Stimulated activated CD8-positive, alpha-beta memory T cell treated with anti-CD3 and anti-CD28 coated beads, Interleukin-4, amount 100 ng/mL, for 1 hour (primary cell): ENCODE results near the gene PLXNA2.

Source experiments
- DNase-seq, 2 donors: peaks; one replicate each; pipeline ENCODE4 v3.0.0-alpha.2; 2020; ENCODE audit warnings: low read depth in 2 of 2, low spot score in 1 of 2

Gene PLXNA2

DNA sequence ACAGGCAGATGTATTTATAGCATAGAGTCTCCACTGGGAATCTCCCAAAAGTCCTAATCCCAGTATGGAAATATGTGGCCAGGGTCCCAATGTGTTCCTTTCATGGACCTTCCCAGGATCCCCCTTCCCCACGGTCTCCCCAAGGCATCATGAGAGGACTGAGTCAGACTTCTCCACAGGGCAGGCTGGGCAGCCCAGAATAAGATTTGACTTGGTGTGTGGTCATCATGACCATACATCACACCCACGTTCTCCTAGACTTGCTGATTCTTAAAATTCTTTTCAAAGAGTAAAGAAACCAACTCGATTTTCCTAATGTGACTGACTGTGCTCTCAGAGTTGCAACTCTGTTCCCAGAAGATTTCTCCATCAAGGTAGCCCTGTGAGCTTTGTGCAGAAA, 239.3 kb downstream of the PLXNA2 start:
- DNase-seq = no peak

DNA sequence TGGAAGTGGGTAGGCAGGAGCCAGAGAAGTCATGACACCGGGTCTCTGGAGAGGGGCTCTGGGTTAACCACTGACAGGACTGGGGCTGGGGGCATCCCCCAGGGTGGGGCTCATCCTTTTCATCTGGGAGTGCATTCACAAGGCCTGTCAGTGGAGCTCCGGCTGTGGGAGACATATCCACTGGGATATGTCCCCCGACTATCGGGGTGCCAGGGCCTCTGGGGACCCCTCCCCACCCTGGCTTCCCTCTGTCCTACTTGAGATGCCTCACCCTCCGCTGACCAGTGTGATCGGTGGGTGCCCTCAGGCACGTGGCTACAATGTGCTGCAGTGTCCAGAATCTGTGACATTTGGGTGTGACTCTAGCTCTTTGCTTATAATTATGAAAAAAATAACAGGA, 240.9 kb downstream of the PLXNA2 start:
- no peak for DNase-seq

DNA sequence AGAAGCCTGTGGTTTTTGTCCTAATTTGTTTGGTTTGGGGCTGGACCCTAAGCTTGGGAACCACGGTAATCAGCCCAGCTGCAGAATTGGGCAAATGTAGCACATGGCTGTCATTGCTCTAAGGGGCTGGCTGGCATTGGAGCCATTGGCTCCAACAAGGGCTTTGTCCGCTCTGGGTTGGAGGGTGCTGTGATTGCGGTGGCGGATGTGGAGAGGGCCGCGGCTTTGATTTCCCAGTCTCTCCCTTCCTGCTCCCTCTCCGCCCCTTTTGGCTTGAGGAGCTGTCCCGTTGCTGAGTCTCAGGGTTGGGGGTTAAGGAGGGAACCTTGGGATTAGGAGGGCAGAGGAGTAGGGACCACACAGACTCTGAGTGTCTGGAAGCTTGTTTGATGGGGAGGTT, 241.5 kb downstream of the PLXNA2 start:
- DNase-seq = no peak

DNA sequence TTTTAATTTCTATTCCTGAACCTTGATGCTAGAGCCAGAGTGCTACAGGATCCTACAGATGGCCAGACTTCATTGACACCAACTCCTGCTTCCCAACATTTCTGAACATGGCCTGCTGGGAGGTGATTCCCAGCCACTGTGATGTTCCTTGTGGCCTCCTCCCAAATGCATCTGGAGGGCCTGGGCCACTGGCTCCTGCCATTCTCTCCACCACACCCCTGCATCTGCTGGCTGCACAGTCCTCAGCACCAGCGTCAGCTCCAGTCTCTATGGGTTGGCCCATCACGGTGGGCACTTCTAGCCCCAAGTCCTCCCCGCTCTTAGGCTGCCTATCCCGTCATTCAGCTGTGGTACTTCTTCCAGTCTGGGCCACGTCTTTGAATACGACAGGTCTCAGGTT, 242.1 kb downstream of the PLXNA2 start:
- no peak for DNase-seq

DNA sequence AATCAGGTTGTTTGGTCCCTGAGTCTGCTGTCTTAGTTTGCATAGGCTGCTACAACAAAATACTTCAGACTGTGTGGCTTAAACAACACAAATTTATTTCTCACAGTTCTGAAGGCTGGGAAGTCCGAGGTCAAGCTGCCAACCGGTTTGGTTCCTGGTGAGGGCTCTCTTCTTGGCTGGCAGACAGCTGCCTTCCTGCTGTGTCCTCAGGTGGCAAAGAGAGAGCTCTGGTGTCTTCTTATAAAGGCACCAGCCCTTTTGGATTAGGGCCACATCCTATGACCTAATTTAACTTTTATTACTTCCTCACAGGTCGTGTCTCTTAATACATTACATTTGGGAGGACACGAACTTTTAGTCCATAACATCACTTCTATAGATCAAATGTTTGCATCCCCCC, 243.7 kb downstream of the PLXNA2 start:
- no peak for DNase-seq

DNA sequence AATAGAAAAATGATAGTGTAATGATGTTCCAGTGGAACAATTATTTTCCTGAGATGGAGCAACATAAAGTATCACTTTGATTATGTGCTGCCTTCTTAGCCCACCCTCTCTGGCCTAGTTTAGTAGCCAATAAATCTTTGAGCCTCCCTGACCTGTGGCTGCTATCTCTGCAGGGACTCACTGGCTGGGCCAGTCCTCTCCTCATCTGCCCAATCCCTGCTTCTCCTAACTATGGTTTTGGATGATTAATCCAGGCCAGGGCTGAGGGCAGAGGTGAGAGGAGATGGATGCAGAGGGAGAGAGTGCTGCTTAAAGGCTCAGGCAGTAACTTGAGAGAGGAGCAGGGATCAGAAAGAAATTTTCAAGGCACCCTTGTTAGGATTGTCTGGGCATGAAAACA, 244.2 kb downstream of the PLXNA2 start:
- no peak for DNase-seq

DNA sequence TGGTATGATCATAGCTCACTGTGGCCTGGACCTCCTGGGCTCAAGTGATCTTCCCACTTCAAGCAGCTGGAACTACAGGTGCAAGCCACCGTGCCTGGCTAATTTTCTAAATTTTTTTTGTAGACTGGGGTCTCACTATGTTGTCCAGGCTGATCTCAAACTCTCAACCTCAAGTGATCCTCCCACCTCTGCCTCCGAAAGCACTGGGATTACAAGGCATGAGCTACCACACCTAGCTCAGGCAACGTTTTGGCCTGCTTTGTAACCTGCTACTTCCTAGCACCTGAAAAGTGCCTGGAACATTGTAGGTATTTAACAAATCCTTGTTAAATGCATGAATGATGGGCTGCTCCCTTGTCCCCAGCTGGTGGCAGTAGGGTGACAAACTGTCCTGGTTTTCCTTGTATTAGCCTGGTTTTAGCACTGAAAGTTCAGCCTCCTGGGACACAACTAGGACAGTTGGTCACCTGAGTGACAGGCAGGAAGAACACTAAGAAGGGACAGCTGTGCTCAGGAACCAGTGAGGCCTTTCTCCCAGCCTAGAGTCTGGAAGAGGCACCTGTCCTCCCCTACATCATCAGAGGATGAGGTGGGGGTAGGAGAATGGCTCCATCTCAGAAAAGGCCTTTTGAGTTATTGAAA, 244.8 kb downstream of the PLXNA2 start:
- DNase-seq = no peak

DNA sequence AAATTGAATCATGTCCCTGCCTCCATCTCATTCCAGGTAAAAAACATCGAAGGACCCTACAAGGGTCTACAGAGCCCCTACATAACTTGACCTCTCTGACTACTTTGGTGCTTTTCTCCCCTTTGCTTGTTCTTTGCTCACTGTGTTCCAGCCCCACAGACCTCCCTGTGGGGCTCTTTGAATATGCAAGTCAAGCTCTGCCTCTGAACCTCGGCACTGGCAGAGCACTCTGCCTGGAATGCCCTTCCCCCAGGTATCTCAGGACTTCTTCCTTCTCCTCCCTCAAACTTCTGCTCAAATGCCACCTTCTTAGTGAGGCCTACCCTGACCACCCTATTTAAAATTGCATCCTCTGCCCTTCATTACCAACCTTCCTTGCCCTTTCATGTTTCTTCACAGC, 245.5 kb downstream of the PLXNA2 start:
- no peak for DNase-seq

DNA sequence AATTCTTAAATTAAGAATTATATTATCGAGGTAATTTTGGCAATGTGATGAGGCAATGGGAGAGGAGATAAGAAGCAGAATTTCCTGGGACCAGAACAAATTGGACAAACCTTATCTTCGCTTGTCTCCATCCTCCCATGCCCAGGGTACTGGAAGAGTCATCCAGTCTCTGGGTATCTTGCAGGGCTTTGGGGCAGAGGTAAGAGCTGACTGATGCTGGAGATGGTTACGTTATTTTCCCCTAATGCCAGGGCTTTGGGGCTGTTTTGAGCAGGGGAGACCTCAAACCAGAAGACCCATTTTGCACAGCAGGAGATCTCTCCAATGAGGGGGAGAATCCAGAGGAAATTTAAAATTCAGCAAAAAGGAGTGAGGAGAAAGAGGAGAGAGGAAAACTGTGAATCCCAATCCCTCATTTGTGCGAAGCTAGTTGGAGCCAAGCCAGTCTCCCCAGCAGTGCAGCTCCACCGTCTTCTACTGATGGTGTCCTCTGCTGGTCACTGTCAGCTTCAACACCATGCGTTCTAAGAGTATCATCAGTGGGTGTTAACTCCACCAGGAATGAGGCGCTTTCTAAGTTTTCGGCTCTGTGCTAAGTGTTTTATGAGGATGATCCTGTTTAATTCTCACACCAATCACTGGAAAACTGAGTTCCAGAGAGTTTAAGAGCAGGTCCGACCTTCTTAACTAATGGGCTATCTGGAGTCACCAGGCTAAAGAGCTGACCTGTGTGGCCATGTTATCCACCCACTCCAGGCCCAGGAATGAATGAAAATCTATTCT, 246.5 kb downstream of the PLXNA2 start:
- peak; percentile 14 to 17 for DNase-seq

DNA sequence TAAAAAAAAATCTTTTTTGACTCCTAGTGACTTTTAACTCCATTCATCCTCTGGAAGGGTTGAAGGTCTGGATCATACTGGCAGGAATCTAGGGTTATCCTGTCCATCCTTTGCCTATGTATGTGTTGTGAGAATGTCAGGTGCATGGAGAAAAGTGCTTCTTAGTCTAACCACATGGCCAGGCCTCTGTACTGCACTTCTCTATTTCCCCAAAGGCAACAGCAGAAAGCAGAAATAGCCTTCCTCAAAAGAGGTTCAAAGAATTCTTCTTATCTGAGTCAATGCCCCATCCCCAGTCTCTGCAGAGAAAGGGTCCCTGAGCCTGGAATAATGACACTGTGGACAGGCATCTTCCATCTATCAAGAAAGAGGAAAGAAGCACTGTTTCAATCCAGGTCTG, 247.5 kb downstream of the PLXNA2 start:
- DNase-seq = no peak

DNA sequence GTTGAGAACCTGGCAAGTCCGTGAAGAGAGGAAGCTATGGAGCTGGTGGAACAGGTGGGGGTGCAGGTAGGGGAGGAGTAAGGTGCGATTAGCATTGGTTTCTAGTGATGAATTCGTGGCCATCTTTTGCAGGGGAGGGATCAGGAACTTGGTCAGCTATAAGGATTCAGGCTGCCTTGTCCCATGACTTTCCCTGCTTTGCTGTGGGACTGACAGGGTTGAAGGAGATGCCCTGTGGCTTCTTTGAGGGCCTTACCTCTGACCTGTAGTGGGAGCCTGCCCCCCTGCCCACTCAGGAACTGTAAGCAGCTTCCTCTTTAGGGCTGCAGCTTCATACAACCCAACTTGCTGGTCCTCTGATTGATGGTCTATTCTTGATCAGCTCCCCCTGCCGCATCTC, 248.6 kb downstream of the PLXNA2 start:
- DNase-seq = no peak

DNA sequence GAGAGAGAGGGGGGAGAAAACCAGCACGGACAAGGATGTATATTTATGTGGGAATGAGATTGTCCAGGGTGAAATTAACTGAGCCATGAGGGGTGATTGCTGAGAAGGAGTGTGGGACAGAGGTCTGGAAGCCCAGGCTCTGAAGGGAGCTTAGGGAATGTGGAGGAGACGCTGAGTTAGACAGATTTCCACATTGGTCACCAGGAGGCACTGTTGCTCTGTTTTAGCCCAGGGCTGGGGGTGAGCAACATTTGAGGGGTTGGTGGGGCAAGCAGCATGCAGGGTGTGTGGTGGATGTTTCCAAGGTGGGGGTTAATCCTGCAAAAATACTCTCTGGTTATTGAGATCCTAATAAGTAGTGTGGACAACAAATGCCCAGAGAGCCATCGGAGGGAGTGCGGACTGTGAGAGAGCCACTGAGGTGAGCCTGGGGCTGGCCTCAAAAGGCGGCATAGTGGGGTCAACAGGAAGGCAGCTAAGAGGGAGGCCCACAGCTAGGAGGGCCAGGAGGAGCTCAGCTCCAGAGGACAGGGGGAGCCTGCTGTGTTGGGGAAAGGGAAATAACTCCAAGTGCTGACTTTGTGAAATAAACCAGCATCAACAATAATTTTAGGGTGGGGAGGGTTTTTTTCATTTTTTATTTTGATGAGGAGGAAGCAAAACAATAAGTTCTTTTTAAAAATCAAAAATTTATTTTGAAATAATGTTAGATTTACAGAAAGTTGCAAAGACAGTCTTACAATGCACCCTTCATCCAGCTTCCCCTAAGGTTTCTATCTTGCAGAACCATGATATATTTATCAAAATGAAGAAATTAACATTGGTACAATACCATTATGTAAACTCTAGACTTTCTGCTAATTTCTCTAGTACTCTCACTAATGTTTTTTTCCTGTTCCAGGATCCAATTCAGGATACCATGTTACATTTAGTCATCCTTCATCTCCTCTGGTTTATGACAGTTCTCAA, 250.4 kb downstream of the PLXNA2 start:
- no peak for DNase-seq

DNA sequence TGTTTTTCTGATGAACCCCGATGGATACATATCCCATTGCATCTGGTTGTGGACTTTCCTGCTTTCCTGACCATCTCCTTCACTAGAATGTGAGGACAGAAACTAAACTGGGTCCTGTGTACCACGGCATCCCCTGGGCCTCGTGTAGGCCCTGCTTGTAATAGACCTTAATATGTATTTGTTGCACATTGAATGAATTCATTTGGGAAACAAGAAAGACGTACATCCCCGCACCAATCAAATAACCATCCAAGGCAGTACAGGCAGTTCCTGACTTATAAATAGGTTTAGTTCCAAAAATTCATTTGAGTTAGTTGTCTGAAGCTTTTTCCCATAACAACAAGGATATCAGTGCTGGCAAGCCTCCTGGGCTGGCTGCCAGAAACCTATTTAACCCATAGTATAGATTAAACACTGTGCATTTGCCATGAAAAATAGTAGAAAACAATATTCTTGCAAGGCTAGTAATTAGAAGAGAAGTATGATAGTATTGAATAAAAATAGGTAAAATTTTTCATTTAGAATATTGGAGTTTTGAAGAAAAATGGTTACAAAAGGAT, 251.4 kb downstream of the PLXNA2 start:
- DNase-seq = no peak

DNA sequence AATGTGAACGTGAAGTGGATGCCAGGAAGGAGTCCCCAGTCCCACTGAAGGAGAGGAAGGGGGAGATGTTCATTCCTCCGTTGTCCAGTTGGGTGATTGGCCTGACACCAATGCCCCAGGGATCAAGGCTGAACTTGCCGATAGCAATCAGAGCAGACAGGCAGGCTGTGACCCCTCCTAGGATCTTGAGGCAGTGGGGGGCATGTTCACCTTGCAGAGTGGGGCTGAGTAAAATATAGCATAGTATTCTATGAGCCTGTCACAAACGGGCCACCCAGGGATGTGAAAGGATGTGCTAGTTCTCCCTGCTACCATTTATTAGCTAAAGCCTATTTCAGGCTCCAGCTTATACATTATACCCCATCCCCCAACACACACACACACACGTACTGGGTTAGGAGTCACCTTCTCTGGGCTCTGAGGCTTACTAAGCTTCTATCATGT, 252.6 kb downstream of the PLXNA2 start:
- no peak for DNase-seq

DNA sequence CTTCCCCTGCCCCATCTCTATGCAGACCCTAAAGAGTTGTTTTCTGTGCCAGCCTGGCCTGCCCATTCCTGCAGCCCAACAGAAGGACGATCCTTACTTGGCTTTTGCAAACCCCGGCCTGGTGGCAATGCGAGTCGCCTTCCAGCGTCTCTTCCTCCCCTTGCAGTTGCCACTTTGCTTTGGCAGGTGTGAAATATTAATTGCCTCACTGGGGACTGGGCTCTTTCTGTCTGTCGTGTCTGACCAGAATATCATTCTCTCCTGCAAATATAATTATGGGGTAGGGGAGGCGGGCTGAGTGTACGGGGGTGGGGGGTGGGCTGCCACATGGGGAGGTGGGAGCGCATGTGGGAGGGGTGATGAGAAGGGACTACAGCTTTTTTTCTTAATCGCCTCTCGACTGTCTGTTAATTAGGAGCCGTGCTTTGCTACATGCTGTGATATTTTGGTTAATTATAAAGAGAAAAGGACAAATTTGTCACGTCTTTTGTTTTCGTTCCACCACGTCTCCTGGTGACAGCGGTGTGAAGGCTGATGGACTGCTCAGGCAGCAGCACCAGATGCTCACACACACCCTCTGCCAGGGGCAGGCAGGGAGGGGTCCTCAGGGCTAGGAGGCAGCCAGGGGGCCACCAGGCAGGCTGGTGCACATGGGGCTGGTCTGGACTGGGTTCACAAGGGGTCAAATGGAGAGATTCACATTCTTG, 253.2 kb downstream of the PLXNA2 start:
- DNase-seq = no peak

DNA sequence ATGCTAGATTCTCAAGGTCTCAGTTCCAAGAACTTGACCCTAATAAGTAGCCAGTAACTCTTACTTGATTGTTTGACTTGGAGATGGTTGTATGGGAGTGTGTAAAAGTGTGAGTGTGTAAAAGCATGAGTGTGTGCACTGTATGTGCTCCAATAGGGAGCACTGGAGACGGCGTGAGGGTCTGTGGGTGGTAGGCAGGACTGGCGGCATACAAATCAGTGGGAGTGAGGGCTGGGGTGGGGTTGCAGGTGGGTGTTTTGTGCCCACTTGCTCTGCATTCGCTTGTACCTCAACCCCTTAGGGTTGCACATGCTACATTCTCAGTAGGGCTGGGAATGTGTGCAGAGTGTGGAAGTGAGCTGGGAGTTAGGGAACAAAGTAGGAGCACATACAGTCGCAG, 253.7 kb downstream of the PLXNA2 start:
- DNase-seq = no peak

DNA sequence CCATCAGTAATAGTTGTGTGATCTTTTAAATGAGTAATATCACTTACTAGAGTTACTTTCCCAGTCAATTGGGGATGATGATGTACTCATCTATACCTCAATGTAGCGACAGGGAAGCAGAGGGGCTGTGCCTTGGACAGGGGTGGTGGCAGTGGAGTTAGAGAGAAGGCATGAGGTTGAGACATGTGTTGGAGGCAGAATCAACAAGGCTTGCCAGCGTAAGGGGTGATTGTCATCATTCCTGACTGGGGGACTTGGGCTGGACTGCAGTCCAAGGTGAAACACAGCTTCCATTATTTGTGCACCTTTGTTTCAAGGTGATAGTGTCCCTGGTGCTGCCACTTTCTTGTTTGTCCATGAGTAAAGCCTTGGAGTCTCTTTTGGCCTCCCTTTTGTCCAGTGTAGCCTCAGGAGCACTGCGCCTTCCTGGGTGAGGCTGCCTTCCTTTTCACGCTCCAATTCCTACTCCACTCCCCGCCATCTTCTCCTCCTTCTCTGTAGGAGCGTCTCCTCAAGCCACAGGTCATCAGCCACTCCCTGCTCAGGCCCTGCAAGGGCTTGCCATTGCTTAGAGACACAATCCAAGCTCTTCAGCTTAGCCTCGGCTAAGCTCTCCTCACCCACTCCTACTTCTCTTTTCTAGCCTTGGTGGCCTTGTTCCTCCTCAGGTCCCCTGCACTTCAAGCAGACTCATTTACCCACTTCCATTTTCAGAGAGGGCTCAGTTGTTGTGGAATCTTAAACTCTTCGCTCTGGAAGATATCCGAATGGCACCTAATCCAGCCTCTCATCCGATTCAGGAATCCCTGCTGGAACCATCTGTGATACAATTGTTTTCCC, 255.6 kb downstream of the PLXNA2 start:
- DNase-seq = no peak

DNA sequence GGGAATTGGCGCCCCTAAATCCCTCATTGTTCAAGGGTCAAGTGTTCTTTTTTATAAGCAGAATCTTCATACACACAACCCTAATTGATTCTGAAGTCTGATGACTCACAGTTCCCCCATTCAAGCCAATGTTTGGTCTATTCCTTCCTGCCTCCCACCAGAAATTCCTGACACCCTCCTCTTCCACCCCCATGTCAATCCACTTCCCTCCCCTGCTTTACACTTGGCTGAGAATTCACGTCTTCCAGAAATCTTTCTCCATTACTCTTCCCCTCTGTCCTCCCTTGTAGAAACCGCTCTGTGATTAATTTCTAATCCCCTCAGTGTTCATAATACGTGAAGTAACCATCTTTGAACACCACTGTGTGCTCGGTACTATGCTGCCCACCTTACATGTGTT, 257.0 kb downstream of the PLXNA2 start:
- no peak for DNase-seq

DNA sequence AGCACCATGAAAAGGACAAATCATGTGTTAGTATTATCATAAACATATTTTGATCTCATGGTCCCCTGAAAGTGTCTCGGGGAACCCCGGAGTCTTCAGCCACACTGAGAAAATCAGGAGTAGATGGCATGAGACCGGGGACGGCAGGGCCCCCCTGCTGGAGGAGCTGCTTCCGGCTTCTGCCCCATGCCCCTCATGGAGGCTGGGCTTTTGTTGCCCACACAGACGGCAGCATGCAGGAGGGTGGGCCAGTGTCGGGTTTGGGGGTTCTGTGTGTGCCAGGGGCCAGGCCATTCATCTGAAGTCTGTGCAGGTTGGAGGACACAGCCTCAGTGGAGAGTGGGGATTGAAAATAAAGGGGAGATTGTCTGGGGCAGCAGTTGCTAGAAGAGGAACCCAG, 258.2 kb downstream of the PLXNA2 start:
- no peak for DNase-seq
